ENCODE data around the gene ALOX5AP. TPM values are rescaled to one million over a fixed set of nuclear protein-coding genes. Genes with fewer than 3 reads are reported as not detected.
A peak's percentile ranks its signal among the peaks of the same experiment; 100 is the strongest.

ALOX5AP gene
- total RNA-seq, 1 experiment from 2014 or later, result 1.6 TPM

DNA sequence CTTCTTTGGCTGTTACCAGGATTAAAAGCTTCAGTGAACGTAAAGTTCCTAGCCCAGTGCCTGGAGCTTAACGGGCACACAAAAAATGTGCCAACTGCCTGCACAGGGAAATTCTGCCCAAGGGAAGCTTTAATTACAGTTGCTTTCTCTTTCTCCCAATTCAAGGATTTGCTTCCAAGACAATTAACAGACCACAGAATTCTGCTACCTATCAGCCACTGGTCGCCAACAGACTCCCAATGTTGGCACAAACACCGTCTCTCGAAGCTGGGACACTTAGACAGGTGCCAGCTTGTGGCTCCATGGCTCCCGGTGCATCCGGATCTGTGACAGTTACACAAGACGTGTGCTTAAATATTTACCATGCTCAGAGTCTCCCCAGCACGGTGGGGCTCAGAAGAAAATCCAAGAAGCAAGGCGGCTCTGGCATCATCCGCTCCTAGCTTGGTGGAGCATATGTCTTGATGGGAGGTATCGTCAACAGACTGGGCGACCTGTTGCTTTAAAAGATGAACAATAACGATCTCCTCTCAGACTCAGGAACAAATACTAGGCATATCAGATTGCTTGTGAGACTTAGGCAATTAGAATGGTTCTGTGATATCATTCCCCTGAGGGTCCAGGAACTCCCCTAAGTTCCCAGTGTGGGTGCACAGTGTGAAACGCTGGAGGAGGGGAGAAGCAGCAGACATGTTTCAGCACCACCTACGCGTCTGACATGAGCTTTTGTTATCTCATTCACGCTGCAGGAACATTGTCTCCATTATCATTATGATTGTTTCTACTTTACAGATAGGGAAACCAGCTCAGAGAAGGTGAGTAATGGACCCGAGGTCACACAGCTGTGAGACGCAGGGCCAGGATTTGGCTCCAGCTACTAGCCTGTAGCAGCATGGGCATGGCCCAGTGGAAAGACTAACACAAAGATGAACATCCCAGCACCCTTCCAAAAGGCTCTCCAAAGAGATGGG lies 61.6 kb downstream of the ALOX5AP start:
- no peak for DNase-seq (ENCODE audit: low read depth)

GRCh38 chr13:30797847-30798535 lies 62.6 kb downstream of the ALOX5AP start:
- DNase-seq (ENCODE audit: low read depth), result no peak

DNA sequence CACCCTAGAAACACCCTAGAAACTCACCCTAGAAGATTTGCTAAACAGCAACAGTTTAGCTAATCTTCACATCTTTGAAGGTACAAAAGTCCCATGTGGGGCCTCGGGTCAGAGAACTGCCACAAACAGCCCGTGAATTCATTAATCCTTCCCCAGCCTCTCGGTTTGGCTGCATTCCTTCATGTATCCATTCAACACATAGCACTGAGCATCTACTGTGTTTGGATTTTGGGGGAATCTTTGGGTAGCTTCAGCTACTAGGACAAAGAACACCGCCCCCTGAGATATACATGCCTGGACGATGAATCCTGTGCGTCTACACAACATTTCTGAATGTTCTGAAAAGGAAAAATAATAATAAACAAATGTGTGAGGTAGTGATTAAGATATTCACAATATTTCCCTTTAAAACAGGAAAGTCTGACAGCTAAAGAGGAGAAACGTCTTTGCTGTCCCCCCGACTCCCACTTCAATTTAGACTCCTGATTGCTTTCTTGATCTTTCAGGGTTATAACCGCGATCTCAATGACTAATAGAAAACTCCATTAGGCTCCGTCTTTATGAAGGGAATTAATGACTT lies 63.5 kb downstream of the ALOX5AP start:
- no peak for DNase-seq (ENCODE audit: low read depth)

DNA sequence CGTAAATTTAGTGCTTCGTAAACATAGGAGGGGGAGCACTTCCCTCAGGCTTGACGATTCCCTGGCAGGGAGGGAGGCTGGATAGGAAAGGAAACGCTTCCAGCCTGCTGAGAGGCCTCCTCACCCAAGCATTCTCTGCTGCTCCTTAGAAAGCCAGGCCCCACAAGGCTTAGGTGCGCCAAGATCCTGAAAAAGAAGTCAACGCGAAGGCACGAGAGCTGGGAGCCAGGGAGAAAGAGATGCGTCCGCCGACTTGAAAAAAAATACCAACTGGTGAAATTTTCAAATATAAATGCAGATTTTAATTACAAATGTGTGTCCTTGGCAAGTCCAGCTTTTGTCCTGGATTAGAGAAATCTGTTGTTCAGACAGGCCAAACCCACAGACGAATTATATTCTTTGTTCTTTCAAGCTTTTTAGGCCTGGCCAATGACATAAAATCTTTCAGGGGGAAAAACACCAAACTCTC lies 64.0 kb downstream of the ALOX5AP start:
- DNase-seq (ENCODE audit: low read depth), result no peak

- DNase-seq (ENCODE audit: low read depth), result no peak
Observed at GRCh38 chr13:30800107-30800506, 64.8 kb downstream of the ALOX5AP start.

DNA sequence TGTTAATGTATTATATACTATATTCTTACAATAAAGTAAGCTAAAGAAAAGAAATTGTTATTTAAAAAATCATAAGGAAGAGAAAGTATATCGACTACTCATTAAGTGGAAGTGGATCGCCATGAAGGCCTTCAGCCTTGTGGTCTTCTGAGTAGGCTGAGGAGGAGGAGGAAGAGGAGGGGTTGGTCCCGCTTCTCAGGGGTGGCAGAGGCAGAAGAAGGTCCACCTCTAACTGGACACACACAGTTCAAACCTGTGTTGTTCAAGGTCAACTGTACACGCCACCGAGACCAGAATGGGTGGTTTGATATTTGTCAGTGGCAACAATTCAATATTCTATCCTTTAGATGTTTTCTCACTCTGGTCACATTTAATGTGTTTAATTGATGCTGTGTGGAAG lies 67.2 kb downstream of the ALOX5AP start:
- DNase-seq (ENCODE audit: low read depth), result no peak

DNA sequence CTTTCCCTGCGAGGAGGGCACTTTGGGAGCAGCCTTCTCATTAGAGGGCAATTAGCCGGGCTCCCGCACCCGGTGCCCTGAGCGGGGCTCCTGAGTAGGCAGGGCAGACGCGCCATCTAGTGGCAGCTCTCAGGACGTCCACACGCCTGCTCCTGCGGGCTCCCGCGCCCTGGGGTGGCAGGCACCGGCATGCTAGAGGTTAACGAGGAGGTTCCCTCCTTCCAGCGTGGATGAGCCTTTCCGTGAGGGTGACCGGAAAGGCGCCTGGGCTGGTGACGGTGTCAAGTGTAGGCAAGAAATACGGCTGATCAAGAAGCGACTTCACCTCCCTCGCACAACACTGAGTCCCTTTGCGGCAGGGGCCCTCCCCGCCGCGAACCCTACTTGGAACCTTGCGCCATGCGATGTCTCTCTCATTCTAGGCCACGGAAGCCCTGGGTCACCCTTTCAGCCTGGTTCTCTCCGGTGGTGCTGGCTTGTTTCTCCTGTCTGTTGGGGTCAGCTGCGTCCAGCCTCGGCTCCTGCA lies 67.7 kb downstream of the ALOX5AP start:
- DNase-seq (ENCODE audit: low read depth), result peak; percentile 79

GRCh38 chr13:30803749-30804148 lies 68.4 kb downstream of the ALOX5AP start:
- no peak for DNase-seq (ENCODE audit: low read depth)

GRCh38 chr13:30804474-30804873 lies 69.1 kb downstream of the ALOX5AP start:
- no peak for DNase-seq (ENCODE audit: low read depth)

- DNase-seq (ENCODE audit: low read depth), result no peak
Observed at GRCh38 chr13:30805132-30805537, 69.8 kb downstream of the ALOX5AP start.

DNA sequence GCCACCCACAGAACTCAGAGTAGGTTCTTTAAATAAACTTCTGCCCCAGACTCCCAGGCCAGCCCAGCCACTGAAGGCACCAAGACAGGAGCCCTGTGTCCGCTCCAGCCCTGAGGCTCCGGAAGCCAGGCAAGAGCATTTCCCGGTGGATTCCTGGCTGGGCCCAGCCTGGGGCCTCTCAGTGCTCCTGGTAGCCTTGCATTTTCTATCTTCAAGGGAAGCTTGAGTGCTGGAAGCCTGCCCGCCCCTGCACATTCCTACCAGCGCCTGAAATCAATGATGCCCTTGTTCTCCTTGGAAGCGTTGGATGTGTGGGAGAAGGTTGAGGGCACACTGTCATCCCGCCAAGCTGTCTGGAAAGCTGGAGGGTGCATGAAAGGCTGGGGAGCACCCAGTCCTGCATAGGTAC lies 70.3 kb downstream of the ALOX5AP start:
- no peak for DNase-seq (ENCODE audit: low read depth)

- peak; percentile 79 for DNase-seq (ENCODE audit: low read depth)
Observed at GRCh38 chr13:30806784-30807183, 71.4 kb downstream of the ALOX5AP start.

GRCh38 chr13:30807392-30807791 lies 72.0 kb downstream of the ALOX5AP start:
- DNase-seq (ENCODE audit: low read depth), result no peak

GRCh38 chr13:30808600-30808999 lies 73.3 kb downstream of the ALOX5AP start:
- peak; percentile 62 for DNase-seq (ENCODE audit: low read depth)

- no peak for DNase-seq (ENCODE audit: low read depth)
Observed at GRCh38 chr13:30809787-30810186, 74.4 kb downstream of the ALOX5AP start.

DNA sequence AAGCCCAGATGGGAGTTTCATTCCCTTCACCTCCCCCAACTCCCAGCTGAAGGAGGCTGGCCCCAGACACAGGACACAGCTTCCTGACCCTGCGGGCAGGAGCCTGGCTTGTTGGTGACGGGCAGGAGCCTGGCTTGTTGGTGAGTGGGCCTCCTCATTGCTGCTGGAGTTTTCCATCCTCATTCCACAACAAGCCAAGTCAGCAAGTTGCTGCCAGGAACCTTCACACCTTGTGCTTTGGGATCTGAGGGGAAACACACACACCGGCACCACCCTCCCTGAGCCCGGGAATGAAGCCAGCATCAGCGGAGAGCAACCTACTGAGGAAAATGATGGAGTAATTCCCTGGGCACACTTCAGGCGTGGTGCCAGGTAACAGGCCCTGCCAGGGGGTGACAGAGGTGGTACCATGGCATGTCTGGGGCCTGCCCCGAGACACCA lies 74.9 kb downstream of the ALOX5AP start:
- DNase-seq (ENCODE audit: low read depth), result no peak

GRCh38 chr13:30810801-30811200 lies 75.5 kb downstream of the ALOX5AP start:
- DNase-seq (ENCODE audit: low read depth), result no peak

Other genes with a start within 250 kb of the ALOX5AP start
- gene USPL1, start 117.6 kb upstream of the ALOX5AP start, total RNA-seq (2014; rRNA removed), result 13.9 and 17.3 TPM in 2 replicates
- 11.1 and 11.9 TPM in 2 replicates for gene MEDAG, start 170.7 kb downstream of the ALOX5AP start, total RNA-seq (2014; rRNA removed)
- not detected in 2 replicates for gene TEX26, start 197.1 kb downstream of the ALOX5AP start, total RNA-seq (2014; rRNA removed)

All from LHCN-M2 (cell line).